ENCODE results near the gene SLMAP.

SLMAP gene, protein sequence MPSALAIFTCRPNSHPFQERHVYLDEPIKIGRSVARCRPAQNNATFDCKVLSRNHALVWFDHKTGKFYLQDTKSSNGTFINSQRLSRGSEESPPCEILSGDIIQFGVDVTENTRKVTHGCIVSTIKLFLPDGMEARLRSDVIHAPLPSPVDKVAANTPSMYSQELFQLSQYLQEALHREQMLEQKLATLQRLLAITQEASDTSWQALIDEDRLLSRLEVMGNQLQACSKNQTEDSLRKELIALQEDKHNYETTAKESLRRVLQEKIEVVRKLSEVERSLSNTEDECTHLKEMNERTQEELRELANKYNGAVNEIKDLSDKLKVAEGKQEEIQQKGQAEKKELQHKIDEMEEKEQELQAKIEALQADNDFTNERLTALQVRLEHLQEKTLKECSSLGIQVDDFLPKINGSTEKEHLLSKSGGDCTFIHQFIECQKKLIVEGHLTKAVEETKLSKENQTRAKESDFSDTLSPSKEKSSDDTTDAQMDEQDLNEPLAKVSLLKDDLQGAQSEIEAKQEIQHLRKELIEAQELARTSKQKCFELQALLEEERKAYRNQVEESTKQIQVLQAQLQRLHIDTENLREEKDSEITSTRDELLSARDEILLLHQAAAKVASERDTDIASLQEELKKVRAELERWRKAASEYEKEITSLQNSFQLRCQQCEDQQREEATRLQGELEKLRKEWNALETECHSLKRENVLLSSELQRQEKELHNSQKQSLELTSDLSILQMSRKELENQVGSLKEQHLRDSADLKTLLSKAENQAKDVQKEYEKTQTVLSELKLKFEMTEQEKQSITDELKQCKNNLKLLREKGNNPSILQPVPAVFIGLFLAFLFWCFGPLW

DNA sequence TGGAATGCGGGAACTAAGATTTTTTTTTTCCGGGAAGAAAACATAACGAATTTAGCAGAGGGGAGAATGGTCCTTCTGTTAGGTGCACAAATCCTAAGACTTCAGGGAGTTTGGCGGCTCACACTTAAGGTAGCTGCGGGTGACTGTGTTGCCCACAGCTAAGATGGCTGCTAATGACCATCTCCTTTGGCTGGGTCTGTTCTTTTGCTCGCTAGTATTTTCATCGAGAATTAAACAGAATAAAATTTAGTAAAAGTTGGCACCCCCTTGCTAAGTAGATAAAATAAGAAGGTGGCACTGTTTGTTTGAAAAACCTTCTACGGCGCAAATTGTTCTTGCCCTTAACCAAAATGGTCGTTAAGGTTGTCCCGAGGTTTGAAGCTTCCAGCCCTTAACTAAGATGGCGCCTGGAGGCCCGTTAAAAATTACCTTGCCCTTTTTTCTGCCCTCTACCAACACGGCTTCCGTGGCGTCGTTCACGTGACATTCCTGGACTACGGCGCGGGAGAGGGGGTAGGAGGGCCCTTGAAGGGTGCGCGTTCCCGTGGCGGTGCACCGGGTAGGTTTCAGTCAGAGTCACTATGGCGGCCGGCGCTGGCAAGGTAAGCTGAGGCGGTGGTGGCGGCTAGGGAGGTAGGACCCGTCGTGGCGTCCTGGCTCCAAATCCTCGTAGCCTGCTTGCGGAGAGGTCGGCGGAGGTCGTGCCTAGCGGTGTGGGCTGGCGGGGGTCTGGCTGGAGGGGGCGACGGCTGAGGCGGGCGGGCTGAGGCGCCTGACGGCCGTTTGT, at the start of gene SLMAP:
SLMAP (plus strand) TSS at position 569 of the 787 bp plus-strand sequence. CDS start 1,343 bp downstream, outside the sequence.
- TF ChIP-seq CTCF (IDR thresholded peaks at IDR 0.05; ENCODE audit: borderline replicate concordance, control extremely low read depth, extremely low read depth, insufficient read depth, missing control alignments), result no peak
- DNase-seq (ENCODE audit: low spot score), result peak; percentile 94
- in situ Hi-C loops (cut with MboI; ENCODE audit: low sequenced_read_pairs, unreplicated experiment), result no loop called here

- TF ChIP-seq CTCF (IDR thresholded peaks at IDR 0.05; ENCODE audit: borderline replicate concordance, control extremely low read depth, extremely low read depth, insufficient read depth, missing control alignments), result no peak
- in situ Hi-C loops (cut with MboI; ENCODE audit: low sequenced_read_pairs, unreplicated experiment), result no loop called here
- DNase-seq (ENCODE audit: low spot score), result no peak
Measured at GRCh38 chr3:57706462-57706861, 49.6 kb upstream of the SLMAP start.

DNA sequence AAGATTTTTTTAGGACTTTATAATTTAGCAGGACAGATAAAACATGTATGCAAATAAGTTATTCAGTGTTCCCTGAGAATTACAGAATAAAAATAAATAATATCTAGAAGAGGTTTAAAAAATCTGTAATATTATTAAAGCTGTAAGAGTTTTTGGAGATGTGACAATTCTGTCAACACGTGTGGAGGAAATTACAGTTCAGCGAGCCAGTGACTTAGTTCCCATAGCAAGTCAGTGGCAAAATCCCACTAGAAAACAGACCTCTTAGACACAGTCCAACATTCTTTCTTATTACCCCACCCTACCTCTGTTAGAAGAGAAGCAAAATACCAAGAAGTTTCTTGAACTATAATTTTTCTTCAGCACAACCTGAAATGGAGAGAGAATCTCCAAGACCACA, 47.1 kb upstream of the SLMAP start:
- DNase-seq (ENCODE audit: low spot score), result no peak
- TF ChIP-seq CTCF (IDR thresholded peaks at IDR 0.05; ENCODE audit: borderline replicate concordance, control extremely low read depth, extremely low read depth, insufficient read depth, missing control alignments), result no peak
- in situ Hi-C loops (cut with MboI; ENCODE audit: low sequenced_read_pairs, unreplicated experiment), result no loop called here

- in situ Hi-C loops (cut with MboI; ENCODE audit: low sequenced_read_pairs, unreplicated experiment), result no loop called here
- no peak for DNase-seq (ENCODE audit: low spot score)
- no peak for TF ChIP-seq CTCF (IDR thresholded peaks at IDR 0.05; ENCODE audit: borderline replicate concordance, control extremely low read depth, extremely low read depth, insufficient read depth, missing control alignments)
Measured at GRCh38 chr3:57709559-57709958, 46.5 kb upstream of the SLMAP start.

DNA sequence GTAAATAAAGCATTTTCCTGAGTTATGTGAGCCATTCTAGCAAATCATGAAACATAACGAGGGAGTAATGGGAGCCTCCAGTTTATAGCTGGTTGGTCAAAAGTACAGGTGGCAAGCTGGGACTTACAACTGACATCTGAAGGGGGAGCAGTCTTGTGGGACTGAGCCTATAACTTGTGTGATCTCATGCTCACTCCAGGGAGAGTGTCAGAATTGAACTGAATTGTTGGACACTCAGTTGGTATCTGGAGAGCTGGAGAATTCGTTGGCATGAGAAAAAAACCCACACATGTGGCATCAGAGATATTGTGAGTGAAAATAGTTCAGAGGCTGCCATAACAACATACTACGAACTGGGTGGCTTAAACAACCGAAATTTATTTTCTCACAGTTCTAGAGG, 40.4 kb upstream of the SLMAP start:
- no peak for TF ChIP-seq CTCF (IDR thresholded peaks at IDR 0.05; ENCODE audit: borderline replicate concordance, control extremely low read depth, extremely low read depth, insufficient read depth, missing control alignments)
- no peak for DNase-seq (ENCODE audit: low spot score)
- in situ Hi-C loops (cut with MboI; ENCODE audit: low sequenced_read_pairs, unreplicated experiment), result no loop called here
